Dedifferentiated amniotic fluid mesenchymal stem cell (primary cell): ENCODE results near the gene MINK1.

Source experiments
- DNase-seq: peaks from one replicate; pipeline ENCODE4 v3.0.0-alpha.2; 2016; ENCODE audit errors: extremely low spot score

Gene MINK1

GRCh38 chr17:4872786-4873185 lies 39.6 kb downstream of the MINK1 start:
- DNase-seq: no peak

GRCh38 chr17:4877089-4877488 lies 43.9 kb downstream of the MINK1 start:
- no peak for DNase-seq

GRCh38 chr17:4879601-4880000 lies 46.5 kb downstream of the MINK1 start:
- DNase-seq: no peak

GRCh38 chr17:4880857-4881256 lies 47.7 kb downstream of the MINK1 start:
- no peak for DNase-seq

GRCh38 chr17:4881761-4882555 lies 48.8 kb downstream of the MINK1 start:
- no peak for DNase-seq

GRCh38 chr17:4884489-4884888 lies 51.3 kb downstream of the MINK1 start:
- no peak for DNase-seq

GRCh38 chr17:4886830-4887229 lies 53.7 kb downstream of the MINK1 start:
- no peak for DNase-seq

- no peak for DNase-seq
These were observed 54.4 kb downstream of the MINK1 start for GRCh38 chr17:4887581-4887980.

- no peak for DNase-seq
These were observed 58.6 kb downstream of the MINK1 start for GRCh38 chr17:4891411-4892410.

GRCh38 chr17:4892499-4893221 lies 59.5 kb downstream of the MINK1 start:
- DNase-seq: no peak

GRCh38 chr17:4893272-4893671 lies 60.1 kb downstream of the MINK1 start:
- DNase-seq: no peak

GRCh38 chr17:4893721-4894560 lies 60.8 kb downstream of the MINK1 start:
- no peak for DNase-seq

GRCh38 chr17:4895121-4895520 lies 62.0 kb downstream of the MINK1 start:
- DNase-seq: no peak

GRCh38 chr17:4895657-4896331 lies 62.7 kb downstream of the MINK1 start:
- no peak for DNase-seq

GRCh38 chr17:4896332-4897197 lies 63.4 kb downstream of the MINK1 start:
- no peak for DNase-seq

GRCh38 chr17:4897198-4897687 lies 64.1 kb downstream of the MINK1 start:
- no peak for DNase-seq

GRCh38 chr17:4897785-4898184 lies 64.6 kb downstream of the MINK1 start:
- DNase-seq: no peak

- no peak for DNase-seq
These were observed 65.2 kb downstream of the MINK1 start for GRCh38 chr17:4898351-4898750.

GRCh38 chr17:4898927-4899326 lies 65.8 kb downstream of the MINK1 start:
- DNase-seq: no peak
